Stimulated activated CD4-positive, alpha-beta T cell treated with anti-CD3 and anti-CD28 coated beads, Interleukin-15, amount 100 ng/mL, for 1 hour (primary cell): ENCODE data around the gene MRPL57.
A peak's percentile ranks its signal among the peaks of the same experiment; 100 is the strongest.
"Not testable (repeated sequence)": the region's sequence is repeated elsewhere in the genome, so short reads cannot be mapped to it uniquely, and the experiment has no call there.

Source experiments
- DNase-seq, 2 donors: peaks; one replicate each; pipeline ENCODE4 v3.0.0-alpha.2; 2020; ENCODE audit warnings: low read depth in 1 of 2, low spot score in 1 of 2

Gene MRPL57

GRCh38 chr13:21176215-21176981 is at the start of gene MRPL57, which contains the start of gene SKA3:
TSS of gene MRPL57 (plus strand) at chr13:21176658. CDS start at chr13:21176917, 259 bp downstream.
TSS of gene SKA3 (minus strand) at chr13:21176552. CDS start at chr13:21176477, 75 bp downstream.
- peak; percentile 87 to 92 for DNase-seq

GRCh38 chr13:21130116-21130515 is 46.3 kb upstream of the MRPL57 start:
- no peak for DNase-seq

- no peak for DNase-seq
These were observed 43.4 kb upstream of the MRPL57 start for GRCh38 chr13:21133077-21133476.

- no peak for DNase-seq
These were observed 42.0 kb upstream of the MRPL57 start for GRCh38 chr13:21134475-21134874.

- DNase-seq = not testable (repeated sequence)
These were observed 40.6 kb upstream of the MRPL57 start for GRCh38 chr13:21135833-21136232.

- DNase-seq = no peak
These were observed 38.8 kb upstream of the MRPL57 start for GRCh38 chr13:21137696-21138095.

GRCh38 chr13:21138561-21138960 is 37.9 kb upstream of the MRPL57 start:
- no peak for DNase-seq

- DNase-seq = no peak
These were observed 37.1 kb upstream of the MRPL57 start for GRCh38 chr13:21139374-21139773.

- no peak for DNase-seq
These were observed 33.7 kb upstream of the MRPL57 start for GRCh38 chr13:21142766-21143165.

- DNase-seq = no peak
These were observed 28.6 kb upstream of the MRPL57 start for GRCh38 chr13:21147827-21148226.

- no peak for DNase-seq
These were observed 27.8 kb upstream of the MRPL57 start for GRCh38 chr13:21148557-21149258.

GRCh38 chr13:21149568-21149967 is 26.9 kb upstream of the MRPL57 start:
- DNase-seq = no peak

GRCh38 chr13:21150013-21150412 is 26.4 kb upstream of the MRPL57 start:
- DNase-seq = no peak

- DNase-seq = no peak
These were observed 24.1 kb upstream of the MRPL57 start for GRCh38 chr13:21152251-21152899.

- DNase-seq = no peak
These were observed 11.8 kb upstream of the MRPL57 start for GRCh38 chr13:21164631-21165030.

- DNase-seq = not testable (repeated sequence)
These were observed 10.9 kb upstream of the MRPL57 start for GRCh38 chr13:21165606-21166005.

- no peak for DNase-seq
These were observed 5.0 kb upstream of the MRPL57 start for GRCh38 chr13:21171420-21171819.

- DNase-seq = not testable (repeated sequence)
These were observed 2.7 kb upstream of the MRPL57 start for GRCh38 chr13:21173767-21174166.

- no peak for DNase-seq
These were observed 723 bp upstream of the MRPL57 start for GRCh38 chr13:21175656-21176214.

GRCh38 chr13:21176982-21177284 is 475 bp downstream of the MRPL57 start:
- DNase-seq = peak in 1 of 2 donors; percentile 33

- no peak for DNase-seq
These were observed 5.2 kb downstream of the MRPL57 start for GRCh38 chr13:21181671-21182070.

GRCh38 chr13:21186410-21186809 is 10.0 kb downstream of the MRPL57 start:
- DNase-seq = not testable (repeated sequence)
